Fibroblast of the aortic adventitia (primary cell): ENCODE data around the gene DLGAP3. TPM values are rescaled to one million over a fixed set of nuclear protein-coding genes. Genes with fewer than 3 reads are reported as not detected.

Source experiments
- DNase-seq: peaks from one replicate; pipeline ENCODE4 v3.0.0-alpha.2; 2010; ENCODE audit warnings: low read depth
- H3K4me3 ChIP-seq: 2 replicates; pipeline ENCODE4 v1.5.1; 2011; ENCODE audit warnings: low read depth, mild to moderate bottlenecking, control low read depth, low read length, moderate library complexity
- total RNA-seq: library from RNA; depleted of rRNA; stranded (reverse); fragments of >200 nt; gene quantifications from 2 replicates; pipeline ENCODE4 v1.2.3, GENCODE V29; 2012; ENCODE audit warnings: low replicate concordance
- TF ChIP-seq, protein P1 (sequence below): IDR thresholded peaks from 2 replicates; pipeline ENCODE4 v1.5.1; 2011; ENCODE audit warnings: mild to moderate bottlenecking, low read length, control low read depth, inconsistent platforms; ENCODE audit not compliant: insufficient read depth

Gene DLGAP3
- total RNA-seq, 1 donor = not detected

DNA sequence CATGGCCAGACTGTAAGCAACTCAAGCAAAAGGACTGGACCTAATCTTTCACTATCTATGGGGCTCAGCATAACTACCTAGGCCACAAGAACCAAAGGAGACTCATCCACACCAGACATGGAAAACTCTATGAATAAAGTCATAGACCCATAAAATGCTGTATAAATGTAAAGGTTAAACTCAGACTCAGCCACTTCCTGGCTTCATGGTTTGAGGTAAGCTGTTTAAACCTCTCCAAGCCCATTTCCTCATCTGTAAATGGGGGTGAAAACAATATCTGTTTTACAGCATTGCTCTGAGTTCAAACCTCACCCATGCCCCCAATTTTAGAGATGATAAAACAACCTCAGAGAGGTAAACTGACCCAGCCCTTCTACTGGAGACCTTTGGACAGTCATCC, 65.9 kb downstream of the DLGAP3 start:
- DNase-seq = no peak
- no peak overlapping the region for H3K4me3 ChIP-seq
- TF ChIP-seq, protein P1, sequence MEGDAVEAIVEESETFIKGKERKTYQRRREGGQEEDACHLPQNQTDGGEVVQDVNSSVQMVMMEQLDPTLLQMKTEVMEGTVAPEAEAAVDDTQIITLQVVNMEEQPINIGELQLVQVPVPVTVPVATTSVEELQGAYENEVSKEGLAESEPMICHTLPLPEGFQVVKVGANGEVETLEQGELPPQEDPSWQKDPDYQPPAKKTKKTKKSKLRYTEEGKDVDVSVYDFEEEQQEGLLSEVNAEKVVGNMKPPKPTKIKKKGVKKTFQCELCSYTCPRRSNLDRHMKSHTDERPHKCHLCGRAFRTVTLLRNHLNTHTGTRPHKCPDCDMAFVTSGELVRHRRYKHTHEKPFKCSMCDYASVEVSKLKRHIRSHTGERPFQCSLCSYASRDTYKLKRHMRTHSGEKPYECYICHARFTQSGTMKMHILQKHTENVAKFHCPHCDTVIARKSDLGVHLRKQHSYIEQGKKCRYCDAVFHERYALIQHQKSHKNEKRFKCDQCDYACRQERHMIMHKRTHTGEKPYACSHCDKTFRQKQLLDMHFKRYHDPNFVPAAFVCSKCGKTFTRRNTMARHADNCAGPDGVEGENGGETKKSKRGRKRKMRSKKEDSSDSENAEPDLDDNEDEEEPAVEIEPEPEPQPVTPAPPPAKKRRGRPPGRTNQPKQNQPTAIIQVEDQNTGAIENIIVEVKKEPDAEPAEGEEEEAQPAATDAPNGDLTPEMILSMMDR = no peak

DNA sequence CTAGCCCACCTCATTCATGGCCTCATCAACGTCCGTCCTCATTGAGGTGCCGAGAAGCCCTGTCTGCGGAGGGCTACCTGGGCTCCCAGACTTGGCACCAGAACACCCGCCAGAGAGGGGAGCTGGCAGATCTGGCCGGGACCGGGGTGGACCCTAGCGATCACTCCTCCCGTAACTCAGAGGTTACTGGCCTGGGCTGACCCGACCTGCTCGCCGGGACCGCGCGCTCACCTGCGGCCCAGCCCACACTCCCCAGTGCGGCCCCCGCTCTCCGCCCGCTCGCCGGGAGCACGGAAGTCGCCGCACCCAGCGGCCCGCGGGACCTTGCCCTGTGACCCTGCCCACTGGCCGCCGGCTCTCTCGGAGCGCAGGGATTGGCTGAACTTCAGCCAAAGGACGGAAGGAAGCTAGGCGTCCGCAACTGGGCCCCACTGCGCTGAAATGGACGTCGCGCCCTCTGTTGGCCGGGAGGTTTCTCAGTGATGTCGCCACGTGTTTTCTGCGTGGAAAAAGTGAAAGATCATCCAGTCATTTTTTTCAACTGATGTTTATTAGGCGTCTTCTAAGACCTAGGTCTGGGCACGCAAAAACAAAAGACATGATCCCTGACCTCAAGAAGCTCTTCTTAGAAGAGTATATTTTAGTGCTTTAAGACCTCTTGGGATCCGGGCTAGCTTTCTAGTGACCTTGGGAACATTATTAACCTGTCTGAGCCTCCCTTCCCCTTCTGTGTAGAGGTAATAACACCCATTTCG, 69.8 kb downstream of the DLGAP3 start, which contains the start of gene SMIM12:
Gene SMIM12, minus strand, starts transcription at position 304 of the 755 bp plus-strand sequence. CDS start 3,772 bp downstream, outside the sequence.
- TF ChIP-seq, protein P1 = peak; percentile 77
- peak; percentile 94 for DNase-seq
- peak within 1 kb of the TSS; percentile 71 for H3K4me3 ChIP-seq

DNA sequence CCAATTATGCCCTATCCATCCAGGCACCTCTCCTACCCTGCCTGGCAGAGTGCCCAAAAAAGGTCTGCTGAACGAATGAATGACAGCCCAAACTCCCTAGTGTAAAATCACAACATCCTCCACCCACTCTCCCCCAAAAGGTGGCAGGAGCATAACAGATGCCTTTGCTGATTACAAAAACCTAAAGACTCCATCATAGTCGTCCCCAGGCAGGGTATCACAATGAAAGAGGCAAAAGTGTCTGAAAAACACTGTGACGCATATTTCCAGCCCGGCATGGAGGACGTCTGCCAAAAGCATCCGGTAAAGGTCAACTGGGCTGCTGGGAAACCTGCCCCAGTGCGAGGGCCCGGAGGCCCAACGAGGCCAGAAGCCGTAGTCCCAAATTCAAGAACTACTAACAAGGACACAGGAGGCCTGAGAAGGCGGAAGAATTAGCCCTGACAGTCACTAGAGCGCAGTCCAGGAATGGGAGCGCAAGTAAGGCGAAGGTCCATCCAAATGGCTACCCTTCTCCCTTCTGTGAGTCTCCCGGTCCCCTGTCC, 70.5 kb downstream of the DLGAP3 start:
- TF ChIP-seq, protein P1 = no peak
- peak; percentile 46 for DNase-seq
- H3K4me3 ChIP-seq = peak overlapping the region; percentile 71

DNA sequence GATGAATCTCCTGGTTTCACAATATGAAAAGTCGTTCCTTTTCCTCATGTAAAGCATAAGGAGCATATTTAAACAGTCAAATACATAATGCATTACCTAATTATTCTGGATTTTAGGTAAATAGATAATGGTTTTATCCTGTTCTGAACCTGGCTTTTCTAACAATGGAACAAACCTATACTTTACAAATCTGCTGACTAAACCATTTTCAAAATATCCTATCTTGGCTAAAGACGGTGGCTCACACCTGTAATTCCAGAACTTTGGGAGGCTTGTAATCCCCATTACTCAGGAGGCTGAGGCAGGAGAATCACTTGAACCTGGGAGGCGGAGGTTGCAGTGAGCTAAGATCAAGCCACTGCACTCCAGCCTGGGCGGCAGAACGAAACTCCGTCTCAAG, 72.8 kb downstream of the DLGAP3 start:
- TF ChIP-seq, protein P1 = no peak
- DNase-seq = no peak
- H3K4me3 ChIP-seq = no peak overlapping the region

DNA sequence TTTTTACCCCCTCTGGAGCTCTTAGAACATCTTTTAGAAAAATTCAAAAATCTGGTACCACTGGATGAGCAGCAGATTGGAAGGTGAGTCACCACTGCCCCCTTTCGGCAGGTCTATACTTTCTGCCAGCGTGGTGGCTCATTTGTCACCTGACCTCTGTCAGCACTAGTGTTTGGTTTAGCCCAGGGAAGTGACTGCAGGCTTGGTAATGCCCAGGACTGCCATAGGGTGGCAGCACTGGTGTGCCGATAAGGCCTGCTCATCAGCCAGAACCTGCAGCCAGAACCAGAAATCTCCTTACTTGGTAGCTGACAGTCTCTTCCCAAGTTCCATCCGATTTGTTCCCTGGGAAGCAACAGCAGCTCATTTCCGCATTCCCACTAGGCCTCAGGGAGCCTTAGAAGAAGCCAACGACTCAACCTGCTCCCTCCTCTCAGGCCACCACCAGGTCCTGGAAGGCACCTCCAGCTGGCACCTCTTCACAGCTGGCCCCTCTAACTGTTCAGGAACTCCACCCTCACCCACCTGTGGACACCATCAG, 76.7 kb downstream of the DLGAP3 start:
- TF ChIP-seq, protein P1 = peak; percentile 90
- peak; percentile 94 for DNase-seq

DNA sequence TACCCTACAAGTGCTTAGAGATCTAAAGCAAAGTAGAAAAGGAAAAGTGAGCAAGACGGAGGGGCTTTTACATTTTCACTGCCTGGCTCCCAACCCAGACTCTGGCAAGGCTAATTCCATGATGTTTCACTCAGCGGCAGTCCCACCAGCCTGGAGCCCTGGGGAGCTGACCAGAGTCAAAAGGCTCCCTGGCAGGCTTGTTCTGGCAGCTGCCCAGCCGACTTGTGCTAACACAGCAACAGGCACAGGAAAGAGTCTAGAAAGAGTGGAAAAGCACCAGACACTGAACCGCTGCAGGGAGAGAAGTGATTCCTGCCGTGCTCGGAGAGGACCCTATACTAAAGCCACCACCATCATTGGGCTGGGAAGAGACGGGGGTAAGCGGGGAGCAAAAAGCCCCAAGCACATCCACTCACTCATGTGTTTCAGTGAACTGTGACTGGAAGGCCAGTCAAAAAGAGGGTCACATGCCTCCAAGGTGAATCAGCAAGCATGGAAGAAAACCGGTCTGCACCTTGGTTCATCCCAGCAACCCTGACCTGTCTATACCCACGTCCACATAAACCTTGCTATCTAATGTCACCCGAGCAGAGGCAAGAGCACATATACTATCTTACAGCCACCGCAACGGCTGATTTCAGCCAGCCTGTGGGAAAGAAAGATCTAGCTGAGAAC, 77.9 kb downstream of the DLGAP3 start:
- TF ChIP-seq, protein P1 = no peak
- DNase-seq = no peak
- H3K4me3 ChIP-seq = no peak overlapping the region

More for the DNA sequence above, 76.7 kb downstream of the DLGAP3 start:
- no peak overlapping the region for H3K4me3 ChIP-seq
